HG03064 (cell line): ENCODE data around the gene CENPB.
"Not testable (repeated sequence)": the region's sequence is repeated elsewhere in the genome, so short reads cannot be mapped to it uniquely, and the experiment has no call there.

Experiments
- ATAC-seq: cut with Tn5 transposase; IDR thresholded peaks from one replicate; pipeline ENCODE4 v1.9.1; 2021; ENCODE audit warnings: low read depth; ENCODE audit not compliant: unreplicated experiment

Gene CENPB

GRCh38 chr20:3786665-3787323, at the start of gene CENPB:
Gene CENPB (minus strand): TSS chr20:3786740. CDS start chr20:3786483, 257 bp downstream.
- peak; percentile 64 for ATAC-seq

- ATAC-seq, result no peak
Observed at GRCh38 chr20:3836132-3836531, 49.6 kb upstream of the CENPB start.

- ATAC-seq, result not testable (repeated sequence)
Observed at GRCh38 chr20:3829891-3830290, 43.4 kb upstream of the CENPB start.

GRCh38 chr20:3828798-3829197, 42.3 kb upstream of the CENPB start:
- ATAC-seq, result no peak

- ATAC-seq, result no peak
Observed at GRCh38 chr20:3826420-3826819, 39.9 kb upstream of the CENPB start.

GRCh38 chr20:3825526-3825925, 39.0 kb upstream of the CENPB start:
- ATAC-seq, result no peak

- no peak for ATAC-seq
Observed at GRCh38 chr20:3823881-3824280, 37.3 kb upstream of the CENPB start.

- ATAC-seq, result no peak
Observed at GRCh38 chr20:3821996-3822395, 35.5 kb upstream of the CENPB start.

GRCh38 chr20:3820901-3821727, 34.6 kb upstream of the CENPB start:
- peak; percentile 1 for ATAC-seq

GRCh38 chr20:3820048-3820900, 33.7 kb upstream of the CENPB start, which contains the start of gene AP5S1:
Gene AP5S1 (plus strand): TSS chr20:3820547. CDS start chr20:3822118, 1,571 bp downstream.
- ATAC-seq, result peak; percentile 75

- no peak for ATAC-seq
Observed at GRCh38 chr20:3819411-3820047, 33.0 kb upstream of the CENPB start.

GRCh38 chr20:3818155-3819151, 31.9 kb upstream of the CENPB start:
- ATAC-seq, result no peak

GRCh38 chr20:3815703-3816315, 29.3 kb upstream of the CENPB start:
- ATAC-seq, result no peak

GRCh38 chr20:3814928-3815495, 28.5 kb upstream of the CENPB start:
- no peak for ATAC-seq

- no peak for ATAC-seq
Observed at GRCh38 chr20:3813848-3814581, 27.5 kb upstream of the CENPB start.

- ATAC-seq, result no peak
Observed at GRCh38 chr20:3812975-3813847, 26.7 kb upstream of the CENPB start.

- ATAC-seq, result no peak
Observed at GRCh38 chr20:3812259-3812681, 25.7 kb upstream of the CENPB start.
